Epithelial cell of esophagus (primary cell): Measurements from ENCODE around the gene PDAP1.
"Not testable (repeated sequence)": the region's sequence is repeated elsewhere in the genome, so short reads cannot be mapped to it uniquely, and the experiment has no call there.

Experiments
- DNase-seq: peaks from one replicate; pipeline ENCODE4 v3.0.0; 2010; ENCODE audit warnings: low read depth
- H3K4me3 ChIP-seq: 2 replicates; pipeline ENCODE4 v1.5.1; 2011; ENCODE audit warnings: mild to moderate bottlenecking, low read length, control low read depth
- CTCF ChIP-seq: IDR thresholded peaks from 2 replicates; pipeline ENCODE4 v1.5.1; 2011; ENCODE audit warnings: low read depth, mild to moderate bottlenecking, low read length, control low read depth, inconsistent platforms; ENCODE audit not compliant: insufficient read depth; ENCODE audit errors: missing control alignments

PDAP1 gene

GRCh38 chr7:99418260-99418659 is 9.9 kb upstream of the PDAP1 start:
- no peak for DNase-seq
- no peak overlapping the region for H3K4me3 ChIP-seq
- no peak for TF ChIP-seq CTCF

- peak; percentile 59 for TF ChIP-seq CTCF
- not testable (repeated sequence) for H3K4me3 ChIP-seq
- DNase-seq, result peak; percentile 48
Measured at GRCh38 chr7:99415513-99416127, 7.2 kb upstream of the PDAP1 start.

GRCh38 chr7:99410635-99411034 is 2.2 kb upstream of the PDAP1 start:
- H3K4me3 ChIP-seq, result no peak overlapping the region
- TF ChIP-seq CTCF, result no peak
- DNase-seq, result no peak

- no peak for TF ChIP-seq CTCF
- peak overlapping the region; percentile 89 for H3K4me3 ChIP-seq
- no peak for DNase-seq
Measured at GRCh38 chr7:99409806-99410205, 1.4 kb upstream of the PDAP1 start.

GRCh38 chr7:99409192-99409572 is 785 bp upstream of the PDAP1 start:
- H3K4me3 ChIP-seq, result peak overlapping the region; percentile 89
- no peak for TF ChIP-seq CTCF
- no peak for DNase-seq

- DNase-seq, result peak; percentile 71
- H3K4me3 ChIP-seq, result peak overlapping the region; percentile 89
- TF ChIP-seq CTCF, result no peak
Measured at GRCh38 chr7:99407872-99408378, 472 bp downstream of the PDAP1 start.

- no peak for TF ChIP-seq CTCF
- no peak for DNase-seq
- peak overlapping the region; percentile 2 for H3K4me3 ChIP-seq
Measured at GRCh38 chr7:99406557-99406956, 1.8 kb downstream of the PDAP1 start.
